Calu3 (cell line): Measurements from ENCODE around the gene MAVS. TPM values are rescaled to one million over a fixed set of nuclear protein-coding genes. Genes with fewer than 3 reads are reported as not detected.

ENCODE experiments used
- BruUV-seq: library from RNA; stranded (reverse); fragments of 400-500 nt; replicated peaks from 2 replicates; lab custom pipeline; 2021; lab: Mats Ljungman, UMichigan
- CTCF ChIA-PET: fragments of 300-600 bp; sonication (Branson Sonifier 250); formaldehyde crosslinking; loops from one replicate; lab custom pipeline; 2022; ENCODE audit warnings: antibody characterized with exemption; lab: Charles Lee
- DNase-seq: peaks from one replicate; pipeline ENCODE4 v3.0.0; 2022
- H3K27ac Mint-ChIP-seq: one replicate; pipeline ENCODE4 v1.8.0; 2022; ENCODE audit warnings: mixed read lengths; ENCODE audit not compliant: unreplicated experiment
- H3K27me3 Mint-ChIP-seq: one replicate; pipeline ENCODE4 v1.8.0; 2022; ENCODE audit warnings: mixed read lengths; ENCODE audit not compliant: unreplicated experiment
- H3K36me3 Mint-ChIP-seq: one replicate; pipeline ENCODE4 v1.8.0; 2022; ENCODE audit warnings: mild to moderate bottlenecking, moderate library complexity, mixed read lengths; ENCODE audit not compliant: insufficient read depth, unreplicated experiment
- H3K4me1 Mint-ChIP-seq: one replicate; pipeline ENCODE4 v1.8.0; 2022; ENCODE audit warnings: mild to moderate bottlenecking, low read depth, mixed read lengths; ENCODE audit not compliant: unreplicated experiment
- H3K4me3 Mint-ChIP-seq: one replicate; pipeline ENCODE4 v1.8.0; 2022; ENCODE audit warnings: mild to moderate bottlenecking, low read depth, moderate library complexity, mixed read lengths; ENCODE audit not compliant: unreplicated experiment
- H3K9me3 Mint-ChIP-seq: one replicate; pipeline ENCODE4 v1.8.0; 2022; ENCODE audit warnings: low read depth, mixed read lengths; ENCODE audit not compliant: unreplicated experiment
- CTCF ChIP-seq: fragments of 200-600 bp; IDR thresholded peaks from one replicate; pipeline ENCODE4 v1.8.0; 2022; ENCODE audit warnings: antibody characterized with exemption; ENCODE audit not compliant: unreplicated experiment
- intact Hi-C: fragments of 100-400 bp; cut with micrococcal nuclease; formaldehyde crosslinking; loops from one replicate; pipeline ENCODE4 v1.10.0; 2022; ENCODE audit not compliant: unreplicated experiment
- total RNA-seq: library from RNA; stranded (reverse); gene quantifications from 2 replicates; pipeline ENCODE4 v1.2.3, GENCODE V29; 2022

The MAVS gene
- total RNA-seq, 1 experiment from 2014 or later = 29.8 TPM

GRCh38 chr20:3873507-3873906, 26.9 kb downstream of the MAVS start:
- DNase-seq = no peak
- CTCF ChIA-PET = no interaction called here
- Mint-ChIP-seq H3K9me3 (no peaks in the 10 kb centered on the region), H3K4me3 (no peak overlapping the region), H3K27me3 (no peaks in the 10 kb centered on the region), H3K27ac (peak overlapping the region; percentile 52), H3K36me3 (peaks cover 34% of the 10 kb centered on the region), H3K4me1 (no peaks in the 10 kb centered on the region)
- intact Hi-C loops = no loop called here
- no TSS peak for BruUV-seq
- no peak for TF ChIP-seq CTCF

DNA sequence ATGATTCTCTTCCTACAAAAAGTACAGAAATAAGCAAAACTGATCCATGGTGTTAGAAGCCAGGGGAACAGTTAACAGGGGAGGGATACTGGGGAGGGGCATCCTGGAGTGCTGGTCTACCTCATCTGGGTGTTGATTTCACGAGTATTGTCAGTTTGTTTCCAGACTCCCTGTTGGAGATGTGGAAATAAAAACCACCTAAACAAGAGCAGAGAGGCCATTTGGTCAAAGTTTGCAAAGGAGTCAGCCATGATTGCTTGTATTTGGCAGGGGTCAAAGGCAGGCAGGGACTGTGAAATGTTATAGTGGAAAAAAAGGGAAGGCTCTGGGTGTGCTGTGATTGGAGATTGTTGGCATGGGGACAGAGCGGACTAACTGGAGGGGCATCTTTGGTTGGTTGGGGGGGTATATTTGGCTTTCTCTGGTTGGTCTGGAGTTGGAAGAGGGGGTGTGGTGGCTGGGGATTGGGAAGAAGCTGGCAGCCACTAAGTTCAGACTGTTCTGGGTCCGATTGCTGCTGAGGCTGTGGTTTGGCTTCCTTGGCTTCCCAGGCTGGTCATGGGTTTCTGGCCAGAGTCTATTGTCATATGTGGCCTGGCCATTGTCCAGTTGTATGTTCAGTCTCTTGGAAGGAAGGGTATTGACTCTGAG, 27.7 kb downstream of the MAVS start:
- no peak for TF ChIP-seq CTCF
- no peaks in the 10 kb centered on the region for H3K4me1 Mint-ChIP-seq
- H3K36me3 Mint-ChIP-seq = peaks cover 34% of the 10 kb centered on the region
- no peak overlapping the region for H3K4me3 Mint-ChIP-seq
- CTCF ChIA-PET = no interaction called here
- intact Hi-C loops = no loop called here
- no peaks in the 10 kb centered on the region for H3K27me3 Mint-ChIP-seq
- H3K9me3 Mint-ChIP-seq = no peaks in the 10 kb centered on the region
- no TSS peak for BruUV-seq
- DNase-seq = no peak
- peak overlapping the region; percentile 52 for H3K27ac Mint-ChIP-seq

DNA sequence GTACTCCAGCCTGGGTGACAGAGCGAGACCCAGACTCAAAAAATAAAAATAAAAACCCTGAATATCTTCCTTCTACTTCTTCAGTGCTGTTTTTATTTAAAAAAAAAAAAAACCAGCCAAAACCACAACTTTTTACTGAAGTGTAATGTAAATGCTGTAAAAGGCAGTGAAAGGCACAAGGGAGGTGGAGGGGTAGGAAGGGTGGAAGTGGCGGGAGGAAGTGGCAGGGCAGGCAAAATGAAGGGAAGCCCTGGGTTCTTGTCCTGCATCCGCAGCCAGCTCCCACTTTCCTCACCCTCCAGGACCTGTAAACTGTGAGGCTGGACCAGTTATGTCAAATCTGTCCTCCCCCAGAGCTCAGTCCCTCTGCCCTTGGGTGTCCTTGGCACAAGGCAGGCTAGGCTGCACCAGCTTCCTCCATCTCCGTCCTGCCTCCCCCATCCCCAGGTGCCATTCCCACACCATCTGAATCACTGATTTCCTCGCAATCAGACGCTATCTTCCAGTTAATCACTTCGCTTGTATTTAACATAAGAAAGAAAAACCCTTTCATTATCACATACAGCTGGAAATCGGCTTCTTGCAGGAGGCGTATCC, 28.8 kb downstream of the MAVS start:
- BruUV-seq = no TSS peak
- TF ChIP-seq CTCF = no peak
- no peak overlapping the region for H3K4me3 Mint-ChIP-seq
- CTCF ChIA-PET = interaction anchor here (0.6 kb wide), 1 partner anchor 13 kb away, joined by 5 read pairs; no protein-coding TSS in a partner anchor
- intact Hi-C loops = no loop called here
- no peaks in the 10 kb centered on the region for H3K4me1 Mint-ChIP-seq
- H3K27ac Mint-ChIP-seq = no peak overlapping the region
- no peak for DNase-seq
- H3K27me3 Mint-ChIP-seq = no peaks in the 10 kb centered on the region
- peaks cover 28% of the 10 kb centered on the region for H3K36me3 Mint-ChIP-seq
- no peaks in the 10 kb centered on the region for H3K9me3 Mint-ChIP-seq

DNA sequence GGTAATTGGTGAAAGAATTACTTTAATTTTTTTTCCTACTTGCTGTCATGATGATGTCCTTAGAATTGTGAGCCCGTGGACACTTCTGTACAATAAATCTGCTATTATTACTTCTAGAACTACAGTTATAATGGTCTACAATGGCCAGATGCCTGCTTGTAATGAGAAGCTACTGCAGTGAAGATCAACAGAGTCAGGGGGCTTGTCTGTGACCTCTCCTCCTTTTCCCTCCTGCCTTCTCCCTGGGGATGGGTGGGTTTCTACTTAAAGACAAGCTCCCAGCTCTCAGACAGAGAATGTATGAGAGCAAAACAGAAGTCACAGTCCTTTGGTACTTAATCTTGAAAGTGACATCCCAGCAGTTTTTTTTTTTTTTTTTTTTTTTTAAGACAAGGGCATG, 29.4 kb downstream of the MAVS start:
- peaks cover 23% of the 10 kb centered on the region for H3K36me3 Mint-ChIP-seq
- CTCF ChIA-PET = no interaction called here
- no peaks in the 10 kb centered on the region for H3K4me1 Mint-ChIP-seq
- intact Hi-C loops = no loop called here
- H3K4me3 Mint-ChIP-seq = no peak overlapping the region
- H3K9me3 Mint-ChIP-seq = no peaks in the 10 kb centered on the region
- H3K27ac Mint-ChIP-seq = no peak overlapping the region
- BruUV-seq = no TSS peak
- TF ChIP-seq CTCF = no peak
- no peak for DNase-seq
- H3K27me3 Mint-ChIP-seq = no peaks in the 10 kb centered on the region
